BJ (cell line): ENCODE data around the gene LRG1. TPM values are rescaled to one million over a fixed set of nuclear protein-coding genes. Genes with fewer than 3 reads are reported as not detected.

Experiments
- CTCF ChIA-PET: fragments of 350-600 bp; formaldehyde crosslinking; extraction: SDS; loops from one replicate; lab custom pipeline; 2021; ENCODE audit warnings: antibody characterized with exemption, inconsistent platforms; lab: Yijun Ruan, JAX
- POLR2A ChIA-PET: fragments of 300-600 bp; sonication (Branson Sonifier 250); formaldehyde crosslinking; extraction: SDS; loops from one replicate; lab custom pipeline; 2021; ENCODE audit warnings: antibody characterized with exemption; lab: Charles Lee
- DNase-seq: peaks from one replicate; pipeline ENCODE4 v3.0.0-alpha.2; 2011; ENCODE audit warnings: low read depth
- H3K27me3 ChIP-seq: 2 replicates; pipeline ENCODE4 v1.6.0; 2011; ENCODE audit warnings: low read length; ENCODE audit not compliant: control insufficient read depth, insufficient read depth
- H3K36me3 ChIP-seq: 2 replicates; pipeline ENCODE4 v1.5.1; 2011; ENCODE audit warnings: low read length; ENCODE audit not compliant: control insufficient read depth, insufficient read depth
- H3K4me3 ChIP-seq: 2 replicates; pipeline ENCODE4 v1.5.1; 2011; ENCODE audit warnings: low read depth, mild to moderate bottlenecking, control low read depth, low read length
- polyA plus RNA-seq: library from polyadenylated mRNA; depleted of rRNA; stranded (reverse); fragments of >200 nt; gene quantifications from 2 replicates; pipeline ENCODE4 v1.2.3, GENCODE V29; 2011
- TF ChIP-seq, protein P1 (sequence below): IDR thresholded peaks from 2 replicates; pipeline ENCODE4 v1.5.1; 2011; ENCODE audit warnings: low read depth, mild to moderate bottlenecking, control low read depth, inconsistent platforms, low read length, moderate library complexity; ENCODE audit not compliant: insufficient read depth

LRG1 gene
- polyA plus RNA-seq, 1 experiment = 0.02 TPM

DNA sequence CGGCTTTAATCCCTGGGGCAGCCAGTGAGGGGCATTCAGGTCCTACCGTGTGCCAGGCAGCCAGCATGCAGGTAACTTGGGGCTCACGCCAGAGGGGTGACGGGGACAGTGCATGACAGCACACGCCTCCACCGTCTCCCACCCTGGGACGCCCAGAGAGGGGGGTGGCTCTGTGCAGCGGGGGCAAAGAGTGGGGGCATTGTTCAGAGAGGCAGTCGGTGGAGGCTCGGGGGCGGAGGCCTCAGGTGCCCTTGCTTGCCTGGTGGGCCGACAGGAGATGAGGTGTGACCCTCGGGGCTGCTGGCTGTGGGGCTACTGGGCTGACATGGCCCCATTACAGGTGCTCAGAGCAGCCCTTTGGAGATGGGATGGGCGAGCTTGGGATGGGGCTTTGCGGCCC lies 40.0 kb downstream of the LRG1 start:
- CTCF ChIA-PET = interaction anchor here (0.8 kb wide), 1 partner anchor 23 kb away, joined by 3 read pairs; no protein-coding TSS in a partner anchor
- H3K36me3 ChIP-seq = peaks cover 35% of the 10 kb centered on the region

GRCh38 chr19:4499318-4499717 lies 40.5 kb downstream of the LRG1 start:
- TF ChIP-seq, protein P1, sequence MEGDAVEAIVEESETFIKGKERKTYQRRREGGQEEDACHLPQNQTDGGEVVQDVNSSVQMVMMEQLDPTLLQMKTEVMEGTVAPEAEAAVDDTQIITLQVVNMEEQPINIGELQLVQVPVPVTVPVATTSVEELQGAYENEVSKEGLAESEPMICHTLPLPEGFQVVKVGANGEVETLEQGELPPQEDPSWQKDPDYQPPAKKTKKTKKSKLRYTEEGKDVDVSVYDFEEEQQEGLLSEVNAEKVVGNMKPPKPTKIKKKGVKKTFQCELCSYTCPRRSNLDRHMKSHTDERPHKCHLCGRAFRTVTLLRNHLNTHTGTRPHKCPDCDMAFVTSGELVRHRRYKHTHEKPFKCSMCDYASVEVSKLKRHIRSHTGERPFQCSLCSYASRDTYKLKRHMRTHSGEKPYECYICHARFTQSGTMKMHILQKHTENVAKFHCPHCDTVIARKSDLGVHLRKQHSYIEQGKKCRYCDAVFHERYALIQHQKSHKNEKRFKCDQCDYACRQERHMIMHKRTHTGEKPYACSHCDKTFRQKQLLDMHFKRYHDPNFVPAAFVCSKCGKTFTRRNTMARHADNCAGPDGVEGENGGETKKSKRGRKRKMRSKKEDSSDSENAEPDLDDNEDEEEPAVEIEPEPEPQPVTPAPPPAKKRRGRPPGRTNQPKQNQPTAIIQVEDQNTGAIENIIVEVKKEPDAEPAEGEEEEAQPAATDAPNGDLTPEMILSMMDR = no peak
- ChIA-PET CTCF (no interaction called here), POLR2A (no interaction called here)
- DNase-seq = no peak
- Histone ChIP-seq H3K4me3 (no peak overlapping the region), H3K36me3 (peaks cover 35% of the 10 kb centered on the region), H3K27me3 (no peaks in the 10 kb centered on the region)

More for the DNA sequence above, 40.0 kb downstream of the LRG1 start:
- no peaks in the 10 kb centered on the region for H3K27me3 ChIP-seq
- DNase-seq = no peak
- no peak overlapping the region for H3K4me3 ChIP-seq
- POLR2A ChIA-PET = no interaction called here
- TF ChIP-seq, protein P1 = no peak

GRCh38 chr19:4498694-4499093 lies 41.1 kb downstream of the LRG1 start:
- H3K36me3 ChIP-seq = peaks cover 38% of the 10 kb centered on the region
- CTCF ChIA-PET = interaction anchor here (1.1 kb wide), 1 partner anchor 18 kb away, joined by 3 read pairs; no protein-coding TSS in a partner anchor

GRCh38 chr19:4497770-4498389 lies 42.0 kb downstream of the LRG1 start:
- no peak for DNase-seq
- H3K27me3 ChIP-seq = no peaks in the 10 kb centered on the region
- TF ChIP-seq, protein P1 = no peak
- CTCF ChIA-PET = interaction anchor here (1.1 kb wide), 1 partner anchor 19 kb away, joined by 3 read pairs; no protein-coding TSS in a partner anchor
- H3K36me3 ChIP-seq = peaks cover 39% of the 10 kb centered on the region
- POLR2A ChIA-PET = no interaction called here
- no peak overlapping the region for H3K4me3 ChIP-seq

More at GRCh38 chr19:4498694-4499093, 41.1 kb downstream of the LRG1 start:
- no peaks in the 10 kb centered on the region for H3K27me3 ChIP-seq
- POLR2A ChIA-PET = no interaction called here
- TF ChIP-seq, protein P1 = no peak
- H3K4me3 ChIP-seq = no peak overlapping the region
- DNase-seq = no peak

DNA sequence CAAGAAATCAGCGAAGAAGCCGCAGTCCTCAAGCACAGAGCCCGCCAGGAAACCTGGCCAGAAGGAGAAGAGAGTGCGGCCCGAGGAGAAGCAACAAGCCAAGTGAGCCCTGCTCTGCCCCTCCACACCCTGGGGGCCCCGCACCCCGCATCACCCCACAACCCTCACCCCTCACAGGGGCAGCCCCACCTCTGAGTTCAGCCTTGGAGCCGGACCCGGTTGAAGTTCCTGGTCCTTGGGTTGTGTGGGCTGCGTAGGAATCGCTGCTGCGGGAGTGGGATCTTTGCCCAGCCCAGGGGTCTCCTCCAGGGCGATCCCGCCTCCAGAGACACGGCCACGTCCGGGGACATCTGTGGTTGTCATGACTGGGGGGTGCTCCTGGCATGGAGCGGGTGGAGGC lies 43.5 kb downstream of the LRG1 start:
- no peak overlapping the region for H3K4me3 ChIP-seq
- CTCF ChIA-PET = no interaction called here
- POLR2A ChIA-PET = no interaction called here
- no peaks in the 10 kb centered on the region for H3K27me3 ChIP-seq
- peaks cover 36% of the 10 kb centered on the region for H3K36me3 ChIP-seq
- no peak for DNase-seq
- TF ChIP-seq, protein P1 = no peak
